A549 (cell line): ENCODE measurements around the gene SMAD3. TPM values are rescaled to one million over a fixed set of nuclear protein-coding genes. Genes with fewer than 3 reads are reported as not detected.

Experiments used
- ATAC-seq, 2 experiments: fragments of 200-7000 bp in 1 of 2; fragments of >200 bp in 1 of 2; cut with Nextera tagmentation in 1 of 2; cut with Tn5 transposase in 1 of 2; 3 replicates each; pipeline versions ENCODE4 v1.8.0 to v1.9.1; 2018 to 2020; ENCODE audit warnings: mild to moderate bottlenecking in 1 of 2, moderate library complexity in 1 of 2
- CTCF ChIA-PET: fragments of 300-600 bp; sonication (Branson Sonifier 250); formaldehyde crosslinking; extraction: SDS; loops from one replicate; lab custom pipeline; 2021; ENCODE audit warnings: antibody characterized with exemption, inconsistent platforms; lab: Yijun Ruan, JAX
- POLR2A ChIA-PET: fragments of 350-600 bp; formaldehyde crosslinking; extraction: SDS; loops from one replicate; lab custom pipeline; 2021; ENCODE audit warnings: antibody characterized with exemption, inconsistent platforms; lab: Yijun Ruan, JAX
- DNase-seq, 2 experiments: peaks; one replicate each; pipeline versions ENCODE4 v3.0.0 to v3.0.0-alpha.2; 2011 to 2016; ENCODE audit warnings: low read depth in 1 of 2, low spot score in 1 of 2
- FAIRE-seq: peaks from 2 replicates; lab custom pipeline; 2011; peaks lifted over from hg19 to GRCh38; lab: Jason Lieb, UNC
- H3K27ac ChIP-seq, 2 experiments: fragments of >200 bp; sonication (Bioruptor Twin); formaldehyde crosslinking; 3 replicates each; pipeline ENCODE4 v1.5.1; 2016 to 2017
- H3K4me1 ChIP-seq: fragments of >200 bp; sonication (Bioruptor Twin); formaldehyde crosslinking; 3 replicates; pipeline ENCODE4 v1.6.1; 2016
- H3K4me2 ChIP-seq: fragments of >200 bp; sonication (Bioruptor Twin); formaldehyde crosslinking; 3 replicates; pipeline ENCODE4 v1.6.1; 2016
- H3K4me3 ChIP-seq: fragments of >200 bp; sonication (Bioruptor Twin); formaldehyde crosslinking; 3 replicates; pipeline ENCODE4 v1.5.1; 2016
- H3K9me3 ChIP-seq: fragments of >200 bp; sonication (Bioruptor Twin); formaldehyde crosslinking; 3 replicates; pipeline ENCODE4 v1.6.1; 2016
- CBX2 ChIP-seq: fragments of 200-600 bp; sonication (generic); IDR thresholded peaks from 2 replicates; pipeline ENCODE4 v1.6.1; 2016; ENCODE audit warnings: low read depth, mild to moderate bottlenecking, borderline replicate concordance
- CBX8 ChIP-seq: fragments of 200-600 bp; sonication (generic); IDR thresholded peaks from 2 replicates; pipeline ENCODE4 v1.6.1; 2016
- CEBPB ChIP-seq, 2 experiments: fragments of >200 bp in 1 of 2; sonication (Bioruptor Twin) in 1 of 2; formaldehyde crosslinking in 1 of 2; IDR thresholded peaks; 2 replicates each; pipeline ENCODE4 v1.6.1; 2012 to 2016
- EHMT2 ChIP-seq: fragments of 200-600 bp; sonication (generic); IDR thresholded peaks from 2 replicates; pipeline ENCODE4 v1.6.1; 2016; ENCODE audit warnings: antibody characterized with exemption, low read depth, mild to moderate bottlenecking, moderate library complexity
- EP300 ChIP-seq, 2 experiments: fragments of >200 bp; sonication (Bioruptor Twin); formaldehyde crosslinking; IDR thresholded peaks; 2 replicates in 1 of 2; 3 replicates in 1 of 2; pipeline ENCODE4 v1.6.1; 2016 to 2017
- FOSL2 ChIP-seq, 2 experiments: fragments of 450-650 bp in 1 of 2; fragments of >200 bp in 1 of 2; sonication (Bioruptor Twin) in 1 of 2; formaldehyde crosslinking; IDR thresholded peaks; 2 replicates each; pipeline versions ENCODE4 v1.5.0 to v1.6.1; 2016 to 2020; ENCODE audit warnings: mild to moderate bottlenecking in 1 of 2, moderate library complexity in 1 of 2
- HEYL ChIP-seq: fragments of 250-450 bp; sonication (Bioruptor Pico); IDR thresholded peaks from 2 replicates; pipeline ENCODE4 v1.8.0; 2021; ENCODE audit warnings: mild to moderate bottlenecking, moderate library complexity
- HMGXB4 ChIP-seq: fragments of 250-450 bp; sonication (Bioruptor Pico); IDR thresholded peaks from 2 replicates; pipeline ENCODE4 v1.5.0; 2021; ENCODE audit warnings: mild to moderate bottlenecking, moderate library complexity, borderline replicate concordance
- JUNB ChIP-seq: fragments of >200 bp; sonication (Bioruptor Twin); formaldehyde crosslinking; IDR thresholded peaks from 2 replicates; pipeline ENCODE4 v1.6.1; 2016
- KDM1A ChIP-seq: fragments of 200-600 bp; sonication (generic); IDR thresholded peaks from 2 replicates; pipeline ENCODE4 v1.6.1; 2016; ENCODE audit warnings: low read depth, mild to moderate bottlenecking
- MAZ ChIP-seq: fragments of 150-350 bp; IDR thresholded peaks from 2 replicates; pipeline ENCODE4 v1.6.1; 2014; ENCODE audit warnings: antibody characterized with exemption, low read depth, low read length, borderline replicate concordance
- NR3C1 ChIP-seq: fragments of >200 bp; sonication (Bioruptor Twin); formaldehyde crosslinking; IDR thresholded peaks from 3 replicates; pipeline ENCODE4 v1.6.1; 2017
- RFX5 ChIP-seq: fragments of 450-650 bp; IDR thresholded peaks from 2 replicates; pipeline ENCODE4 v1.7.1; 2014; ENCODE audit warnings: antibody characterized with exemption, mild to moderate bottlenecking, moderate library complexity
- RNF2 ChIP-seq: fragments of 200-600 bp; sonication (generic); IDR thresholded peaks from 2 replicates; pipeline ENCODE4 v1.6.1; 2016; ENCODE audit warnings: low read depth, mild to moderate bottlenecking, antibody characterized with exemption, moderate library complexity, borderline replicate concordance
- SREBF2 ChIP-seq: fragments of 450-650 bp; IDR thresholded peaks from 2 replicates; pipeline ENCODE4 v1.6.1; 2014; ENCODE audit warnings: mild to moderate bottlenecking, moderate library complexity
- TFCP2L1 ChIP-seq: fragments of 250-450 bp; sonication (Bioruptor Pico); IDR thresholded peaks from 2 replicates; pipeline ENCODE4 v1.5.0; 2021; ENCODE audit warnings: mild to moderate bottlenecking
- ZC3H11A ChIP-seq: fragments of 450-650 bp; IDR thresholded peaks from 2 replicates; pipeline ENCODE4 v1.6.1; 2014; ENCODE audit warnings: antibody characterized with exemption, mild to moderate bottlenecking
- WGBS: methylation state at CpG from one replicate; pipeline ENCODE4 v1.1.6; 2017; ENCODE audit errors: missing lambda C conversion rate; 5-methylcytosine and 5-hydroxymethylcytosine counted together
- polyA plus RNA-seq, 4 experiments: library from polyadenylated mRNA; depleted of rRNA in 3 of 4; stranded (reverse); fragments of >200 nt; fragmentation: RNase III in 1 of 4; extraction: RNeasy Plus Mini Kit Qiagen cat#74134 plus additional on column Dnase treatment in 1 of 4; gene quantifications; 2 replicates in 3 of 4; 3 replicates in 1 of 4; pipeline ENCODE4 v1.2.3, GENCODE V29; 2011 to 2017
- TF ChIP-seq, protein P1 (sequence below): IDR thresholded peaks from 2 replicates; pipeline ENCODE4 v1.6.1; 2012
- TF ChIP-seq, protein P2 (sequence below): fragments of 200-600 bp; sonication (generic); IDR thresholded peaks from 2 replicates; pipeline ENCODE4 v1.6.1; 2016; ENCODE audit warnings: antibody characterized with exemption, mild to moderate bottlenecking, moderate library complexity

Gene SMAD3
- polyA plus RNA-seq, 2 of the 4 experiments (the other 2 are of a cell fraction): 74.6 to 77.2 TPM

DNA sequence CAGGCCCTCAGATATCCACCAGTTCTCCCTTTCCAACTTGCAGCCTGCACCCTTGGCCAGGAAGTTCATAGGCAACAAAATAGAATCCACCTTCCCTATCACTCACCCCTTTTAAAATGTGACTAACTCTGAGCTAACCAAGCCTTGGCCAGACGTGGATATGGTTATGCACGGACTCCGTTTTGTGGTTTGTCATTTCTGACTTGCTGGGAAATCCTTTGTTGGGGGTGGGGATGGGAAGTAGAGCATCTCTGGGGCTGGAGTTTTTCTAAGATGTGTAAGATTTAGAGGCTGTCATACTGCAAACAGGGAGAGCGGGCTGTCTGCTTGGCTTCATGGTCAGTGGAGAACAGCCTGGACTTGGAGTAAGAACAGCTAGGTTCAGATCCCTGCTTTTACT is 62.6 kb downstream of the SMAD3 start (continued):
- TF ChIP-seq RFX5 (no peak), FOSL2 (IDR thresholded peaks at IDR 0.05) (peak; percentile 59), FOSL2 (CRISPR knock-in tag; IDR thresholded peaks at IDR 0.05) (peak; percentile 81), JUNB (peak; percentile 82), HEYL (CRISPR knock-in tag) (0 out of 2 replicates have a peak, but pooled peaks have one; percentile 21), CBX8 (no peak), RNF2 (no peak), NR3C1 (no peak)

DNA sequence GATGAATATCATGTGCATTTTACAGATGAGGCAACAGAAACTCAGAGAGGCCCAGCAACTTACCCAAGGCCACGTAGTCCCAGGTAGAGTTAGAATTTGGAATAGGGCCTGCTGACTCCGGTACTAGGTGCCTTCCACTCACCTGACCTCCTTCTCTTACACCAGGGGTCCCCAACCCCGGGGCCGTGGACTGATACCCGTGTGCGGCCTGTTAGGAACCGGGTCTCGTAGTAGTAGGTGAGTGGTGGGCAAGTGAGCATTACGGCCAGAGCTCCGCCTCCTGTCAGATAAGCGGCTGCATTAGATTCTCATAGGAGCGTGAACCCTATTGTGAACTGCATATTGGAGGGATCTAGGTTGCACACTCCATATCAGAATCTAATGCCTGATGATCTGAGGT is 64.8 kb downstream of the SMAD3 start:
- no peak for TF ChIP-seq EHMT2
- TF ChIP-seq TFCP2L1: no peak
- TF ChIP-seq EP300 (IDR thresholded peaks at IDR 0.05): no peak
- no peak for TF ChIP-seq CBX8
- TF ChIP-seq, protein P1, sequence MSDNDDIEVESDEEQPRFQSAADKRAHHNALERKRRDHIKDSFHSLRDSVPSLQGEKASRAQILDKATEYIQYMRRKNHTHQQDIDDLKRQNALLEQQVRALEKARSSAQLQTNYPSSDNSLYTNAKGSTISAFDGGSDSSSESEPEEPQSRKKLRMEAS: 0 out of 2 replicates have a peak, but pooled peaks have one; percentile 19
- TF ChIP-seq HMGXB4: no peak
- TF ChIP-seq, all 56 proteins: peak for 1
- ATAC-seq: no peak
- Histone ChIP-seq H3K9me3 (no peaks in the 10 kb centered on the region), H3K4me1 (peaks cover 97% of the 10 kb centered on the region), H3K27ac (peak overlapping the region; percentile 92; a peak in 5 of 6 replicates), H3K4me3 (no peak overlapping the region), H3K4me2 (peak overlapping the region; percentile 90)
- no peak for FAIRE-seq
- no peak for DNase-seq
- POLR2A ChIA-PET: no interaction called here
- CTCF ChIA-PET: interaction anchor here (0.6 to 15.8 kb wide), 7 partner anchors 9 to 183 kb away, joined by 3 to 142 read pairs (median 3); no protein-coding TSS in a partner anchor
- WGBS: 90% methylated on average over 12 of the region's 12 CpGs

- H3K9me3 ChIP-seq: no peaks in the 10 kb centered on the region
- peak overlapping the region; percentile 92 for H3K27ac ChIP-seq
- ATAC-seq (no peak), FAIRE-seq (no peak), DNase-seq (no peak)
- peak overlapping the region; percentile 90 for H3K4me2 ChIP-seq
- ChIA-PET POLR2A (no interaction called here), CTCF (interaction anchor here (0.6 to 15.8 kb wide), 6 partner anchors 9 to 184 kb away, joined by 3 to 142 read pairs (median 8); no protein-coding TSS in a partner anchor)
- 57% methylated on average over 15 of the region's 15 CpGs for WGBS
- H3K4me1 ChIP-seq: peaks cover 100% of the 10 kb centered on the region
- TF ChIP-seq NR3C1 (no peak), ZC3H11A (no peak), SREBF2 (no peak), KDM1A (no peak), CBX2 (no peak), CEBPB (IDR thresholded peaks at IDR 0.05) (peak in 1 of 2 experiments; percentile 17; a peak in 1 of 4 replicates), MAZ (no peak)
- TF ChIP-seq, protein P1: 0 out of 2 replicates have a peak, but pooled peaks have one; percentile 1
- TF ChIP-seq, protein P2, sequence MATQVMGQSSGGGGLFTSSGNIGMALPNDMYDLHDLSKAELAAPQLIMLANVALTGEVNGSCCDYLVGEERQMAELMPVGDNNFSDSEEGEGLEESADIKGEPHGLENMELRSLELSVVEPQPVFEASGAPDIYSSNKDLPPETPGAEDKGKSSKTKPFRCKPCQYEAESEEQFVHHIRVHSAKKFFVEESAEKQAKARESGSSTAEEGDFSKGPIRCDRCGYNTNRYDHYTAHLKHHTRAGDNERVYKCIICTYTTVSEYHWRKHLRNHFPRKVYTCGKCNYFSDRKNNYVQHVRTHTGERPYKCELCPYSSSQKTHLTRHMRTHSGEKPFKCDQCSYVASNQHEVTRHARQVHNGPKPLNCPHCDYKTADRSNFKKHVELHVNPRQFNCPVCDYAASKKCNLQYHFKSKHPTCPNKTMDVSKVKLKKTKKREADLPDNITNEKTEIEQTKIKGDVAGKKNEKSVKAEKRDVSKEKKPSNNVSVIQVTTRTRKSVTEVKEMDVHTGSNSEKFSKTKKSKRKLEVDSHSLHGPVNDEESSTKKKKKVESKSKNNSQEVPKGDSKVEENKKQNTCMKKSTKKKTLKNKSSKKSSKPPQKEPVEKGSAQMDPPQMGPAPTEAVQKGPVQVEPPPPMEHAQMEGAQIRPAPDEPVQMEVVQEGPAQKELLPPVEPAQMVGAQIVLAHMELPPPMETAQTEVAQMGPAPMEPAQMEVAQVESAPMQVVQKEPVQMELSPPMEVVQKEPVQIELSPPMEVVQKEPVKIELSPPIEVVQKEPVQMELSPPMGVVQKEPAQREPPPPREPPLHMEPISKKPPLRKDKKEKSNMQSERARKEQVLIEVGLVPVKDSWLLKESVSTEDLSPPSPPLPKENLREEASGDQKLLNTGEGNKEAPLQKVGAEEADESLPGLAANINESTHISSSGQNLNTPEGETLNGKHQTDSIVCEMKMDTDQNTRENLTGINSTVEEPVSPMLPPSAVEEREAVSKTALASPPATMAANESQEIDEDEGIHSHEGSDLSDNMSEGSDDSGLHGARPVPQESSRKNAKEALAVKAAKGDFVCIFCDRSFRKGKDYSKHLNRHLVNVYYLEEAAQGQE: no peak
- H3K4me3 ChIP-seq: no peak overlapping the region
Measured at GRCh38 chr15:67130673-67131601, 65.5 kb downstream of the SMAD3 start.
